K562 (cell line): ENCODE results near the gene ZCCHC8. TPM values are rescaled to one million over a fixed set of nuclear protein-coding genes. Genes with fewer than 3 reads are reported as not detected.
"Not testable (repeated sequence)": the region's sequence is repeated elsewhere in the genome, so short reads cannot be mapped to it uniquely, and the experiment has no call there.

Source experiments
- ATAC-seq: fragments of 200-7000 bp; cut with Tn5 transposase; 3 replicates; pipeline ENCODE4 v1.9.1; 2020; ENCODE audit warnings: moderate library complexity
- BruUV-seq: library from RNA; stranded (reverse); fragments of 400-500 nt; replicated peaks from 2 replicates; lab custom pipeline; 2021; lab: Mats Ljungman, UMichigan
- CTCF ChIA-PET: fragments of 300-600 bp; formaldehyde crosslinking; extraction: SDS; loops from one replicate; lab custom pipeline; 2021; ENCODE audit warnings: low intra/inter-chr PET ratio; lab: Yijun Ruan, JAX
- POLR2A ChIA-PET: fragments of 300-600, 350-650 bp; sonication (Branson Sonifier 250); formaldehyde crosslinking; extraction: SDS; loops from one replicate; lab custom pipeline; 2021; ENCODE audit warnings: antibody characterized with exemption, inconsistent platforms; lab: Yijun Ruan, JAX
- DNase-seq, 4 experiments: peaks; one replicate each; pipeline versions ENCODE4 v3.0.0 to v3.0.0-alpha.2; 2011 to 2018; ENCODE audit warnings: low spot score in 3 of 4, mixed read lengths in 3 of 4; ENCODE audit errors: extremely low read depth in 1 of 4
- FAIRE-seq: peaks from 2 replicates; lab custom pipeline; 2011; peaks lifted over from hg19 to GRCh38; lab: Jason Lieb, UNC
- H2AFZ ChIP-seq: 2 replicates; pipeline ENCODE4 v1.6.0; 2011; ENCODE audit warnings: low read depth, low read length, control low read depth, inconsistent platforms
- H3K27ac ChIP-seq: fragments of 200-600 bp; 3 replicates; pipeline ENCODE4 v1.8.0; 2011; ENCODE audit warnings: low read depth, mild to moderate bottlenecking, control low read depth, inconsistent platforms, low read length, moderate library complexity, mixed read lengths; ENCODE audit errors: extremely low read depth
- H3K27me3 ChIP-seq, 2 experiments: fragments of 300-600 bp in 1 of 2; 2 replicates in 1 of 2; 3 replicates in 1 of 2; pipeline versions ENCODE4 v1.6.0 to v1.8.0; 2011; ENCODE audit warnings: inconsistent platforms in 2 of 2, low read length in 2 of 2, mild to moderate bottlenecking in 1 of 2, mixed read lengths in 1 of 2, moderate library complexity in 1 of 2; ENCODE audit not compliant: control insufficient read depth in 2 of 2, insufficient read depth in 2 of 2
- H3K36me3 ChIP-seq: fragments of 300-600 bp; 3 replicates; pipeline ENCODE4 v1.8.0; 2011; ENCODE audit warnings: mild to moderate bottlenecking, low read length, inconsistent platforms; ENCODE audit not compliant: control insufficient read depth, insufficient read depth
- H3K4me1 ChIP-seq, 2 experiments: fragments of 200-600 bp in 1 of 2; replicated peaks in 1 of 2; 2 replicates in 1 of 2; 3 replicates in 1 of 2; pipeline versions ENCODE4 v1.5.1 to v1.8.0; 2011; ENCODE audit warnings: inconsistent platforms in 2 of 2, low read length in 2 of 2, mild to moderate bottlenecking in 1 of 2, mixed read lengths in 1 of 2, moderate library complexity in 1 of 2; ENCODE audit not compliant: control insufficient read depth in 2 of 2, insufficient read depth in 2 of 2
- H3K4me2 ChIP-seq: 2 replicates; pipeline ENCODE4 v1.6.1; 2011; ENCODE audit warnings: low read length, control low read depth, inconsistent platforms, mixed read lengths; ENCODE audit not compliant: insufficient read depth
- H3K4me3 ChIP-seq: fragments of 200-600 bp; sonication (generic), shearing (Covaris generic); 2 replicates; pipeline ENCODE4 v1.5.1; 2016; ENCODE audit warnings: control low read depth, inconsistent platforms
- H3K79me2 ChIP-seq: fragments of 200-600 bp; 3 replicates; pipeline ENCODE4 v1.8.0; 2011; ENCODE audit warnings: low read length, inconsistent platforms; ENCODE audit not compliant: control insufficient read depth, insufficient read depth
- H3K9ac ChIP-seq, 2 experiments: 2 replicates each; pipeline versions ENCODE4 v1.6.0 to v1.6.1; 2011; ENCODE audit warnings: low read depth in 2 of 2, low read length in 2 of 2, control low read depth in 1 of 2, inconsistent platforms in 1 of 2, mild to moderate bottlenecking in 1 of 2, mixed read lengths in 1 of 2; ENCODE audit not compliant: insufficient read depth in 1 of 2
- H3K9me1 ChIP-seq: one replicate; pipeline ENCODE4 v1.6.0; 2011; ENCODE audit warnings: inconsistent platforms, mild to moderate bottlenecking, low read length, moderate library complexity; ENCODE audit not compliant: control insufficient read depth, insufficient read depth
- H3K9me3 ChIP-seq: replicated peaks from 2 replicates; pipeline ENCODE4 v1.5.1; 2011; ENCODE audit warnings: low read depth, low read length, inconsistent platforms; ENCODE audit not compliant: control insufficient read depth, insufficient read depth
- H4K20me1 ChIP-seq: replicated peaks from 2 replicates; pipeline ENCODE4 v1.6.1; 2011; ENCODE audit warnings: low read length, inconsistent platforms, mixed read lengths; ENCODE audit not compliant: control insufficient read depth, insufficient read depth
- BCOR ChIP-seq: fragments of 450-650 bp; IDR thresholded peaks from 2 replicates; pipeline ENCODE4 v1.6.1; 2016
- PYGO2 ChIP-seq: fragments of 450-650 bp; IDR thresholded peaks from 2 replicates; pipeline ENCODE4 v1.6.1; 2016; ENCODE audit warnings: mild to moderate bottlenecking, missing genetic modification characterization, moderate library complexity, missing compliant biosample characterization
- STAT5B ChIP-seq: fragments of 250-450 bp; sonication (Bioruptor Pico); IDR thresholded peaks from 2 replicates; pipeline ENCODE4 v1.8.0; 2021; ENCODE audit warnings: mild to moderate bottlenecking, inconsistent platforms
- XRCC5 ChIP-seq: fragments of 200-400 bp; formaldehyde crosslinking; IDR thresholded peaks from 2 replicates; pipeline ENCODE4 v1.6.1; 2017; ENCODE audit warnings: low read depth, mild to moderate bottlenecking, low read length
- ZFX ChIP-seq: sonication (generic); formaldehyde crosslinking; IDR thresholded peaks from 2 replicates; pipeline ENCODE4 v1.8.0; 2022; ENCODE audit warnings: mild to moderate bottlenecking, missing genetic modification reagents, moderate library complexity
- ZNF121 ChIP-seq: sonication (generic); formaldehyde crosslinking; conservative IDR thresholded peaks from 2 replicates; pipeline ENCODE4 v1.8.0; 2022; ENCODE audit warnings: missing genetic modification reagents
- WGBS: fragments of 100-300 bp; shearing (Covaris generic); methylation state at CpG from one replicate; pipeline ENCODE4 v1.1.6; 2016; ENCODE audit warnings: low coverage, mixed read lengths; ENCODE audit not compliant: insufficient coverage; ENCODE audit errors: missing lambda C conversion rate; 5-methylcytosine and 5-hydroxymethylcytosine counted together
- in situ Hi-C: fragments of 300-500 bp; cut with MboI; formaldehyde crosslinking; loops from 4 replicates; pipeline ENCODE4 v1.15.0; 2018; ENCODE audit warnings: inconsistent platforms, mixed read lengths
- intact Hi-C: fragments of 100-400 bp; cut with micrococcal nuclease; formaldehyde crosslinking; loops from 2 replicates; pipeline ENCODE4 v1.14.2; 2022
- polyA plus RNA-seq, 8 experiments: library from polyadenylated mRNA; depleted of rRNA in 4 of 8; stranded (reverse) in 5 of 8; unstranded in 3 of 8; fragments of >200 nt; fragmentation: Nextera tagmentation in 2 of 8; fragmentation: Illumina TruSeq in 1 of 8; extraction: Ambion mirVana in 2 of 8; extraction: Trizol in 1 of 8; gene quantifications; 2 replicates each; pipeline versions ENCODE4 v1.2.1 to v1.2.3, GENCODE V29; 2011 to 2014; ENCODE audit warnings: inconsistent platforms in 1 of 8, missing spikeins in 1 of 8
- total RNA-seq, 7 experiments: library from RNA; depleted of rRNA in 6 of 7; stranded (reverse); fragments of >200 nt in 6 of 7; fragmentation: Illumina TruSeq in 2 of 7; extraction: Trizol in 2 of 7; gene quantifications; 2 replicates each; pipeline versions ENCODE4 v1.2.1 to v1.2.3, GENCODE V29; 2011 to 2021; ENCODE audit warnings: low replicate concordance in 1 of 7
- TF ChIP-seq, protein P1 (sequence below): fragments of 450-650 bp; conservative IDR thresholded peaks from 2 replicates; pipeline ENCODE4 v1.6.1; 2016; ENCODE audit warnings: missing genetic modification characterization, low read depth, mild to moderate bottlenecking, missing compliant biosample characterization, moderate library complexity
- TF ChIP-seq, protein P2 (sequence below): fragments of 450-650 bp; formaldehyde crosslinking; IDR thresholded peaks from 2 replicates; pipeline ENCODE4 v1.4.0; 2020; ENCODE audit warnings: mild to moderate bottlenecking, moderate library complexity

Gene ZCCHC8
- total and polyA plus RNA-seq, 9 of the 15 experiments (the other 6 are each of a cell fraction or from before 2014, with no cell fraction given), result 14.8 to 50.9 (median 34.1) TPM

DNA sequence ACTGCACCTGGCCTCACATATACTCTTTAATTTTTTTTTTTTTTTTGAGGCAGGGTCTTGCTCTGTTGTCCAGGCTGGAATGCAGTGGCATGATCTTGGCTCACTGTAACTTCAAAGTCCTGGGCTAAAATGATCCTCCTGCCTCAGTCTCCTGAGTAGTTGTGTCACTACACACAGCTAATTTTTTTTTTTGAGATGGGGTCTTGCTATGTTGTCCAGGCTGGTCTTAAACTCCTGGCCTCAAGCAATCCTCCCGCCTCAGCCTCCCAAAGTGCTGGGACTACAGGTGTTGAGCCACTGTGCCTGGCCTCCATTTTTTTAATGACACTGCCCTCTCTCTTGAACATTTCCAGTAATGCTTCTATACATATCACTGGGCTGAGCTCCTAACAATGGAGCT, 16.3 kb downstream of the ZCCHC8 start:
- H4K20me1 ChIP-seq, H3K4me2 ChIP-seq, FAIRE-seq, H3K4me1 ChIP-seq, CTCF ChIA-PET, BruUV-seq, H3K4me3 ChIP-seq, in situ Hi-C loops, H3K27ac ChIP-seq, H3K27me3 ChIP-seq, H3K9me1 ChIP-seq, intact Hi-C loops, DNase-seq, H3K9ac ChIP-seq: not testable (repeated sequence)
- POLR2A ChIA-PET, result interaction anchor here (0.6 to 7.3 kb wide), 8 partner anchors 11 to 164 kb away, joined by 3 to 125 read pairs (median 4); partner anchors contain the start of gene ZCCHC8
- TF ChIP-seq BCOR (0 out of 2 replicates have a peak, but pooled peaks have one; percentile 9), ZNF121 (CRISPR knock-in tag) (peak; percentile 97)
- TF ChIP-seq, all 486 proteins: peak for 2; not testable (repeated sequence) for 484
- H3K36me3 ChIP-seq, result peaks cover 91% of the 10 kb centered on the region
- H3K9me3 ChIP-seq, ATAC-seq, H2AFZ ChIP-seq, H3K79me2 ChIP-seq: not testable (repeated sequence)
- WGBS, result 91% methylated on average over 1 of the region's 1 CpG

DNA sequence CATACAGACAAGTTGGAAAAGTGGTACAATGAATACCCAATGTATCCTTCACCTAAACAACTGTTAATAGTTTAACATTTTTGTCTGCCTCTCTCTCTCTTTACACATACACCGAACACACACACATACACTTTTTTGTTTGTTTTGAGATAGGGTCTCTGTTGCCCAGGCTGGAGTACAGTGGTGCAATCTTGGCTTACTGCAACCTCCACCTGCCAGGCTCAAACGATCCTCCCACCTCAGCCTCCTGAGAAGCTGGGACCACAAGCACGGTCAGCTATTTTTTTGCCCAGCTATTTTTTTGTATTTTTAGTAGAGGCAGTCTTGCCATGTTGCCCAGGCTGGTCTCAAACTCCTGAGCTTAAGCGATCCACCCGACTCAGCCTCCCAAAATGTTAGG, 16.8 kb downstream of the ZCCHC8 start:
- no peak overlapping the region for H3K27ac ChIP-seq
- no peak overlapping the region; a peak in 1 of 4 replicates for H3K9ac ChIP-seq
- H4K20me1 ChIP-seq, result no peaks in the 10 kb centered on the region
- peaks cover 0 to 3% of the 10 kb centered on the region in 2 experiments; a peak in 2 of 5 replicates for H3K4me1 ChIP-seq
- POLR2A ChIA-PET, result interaction anchor here (0.6 to 7.3 kb wide), 7 partner anchors 11 to 164 kb away, joined by 3 to 125 read pairs (median 6); partner anchors contain the start of gene ZCCHC8
- ATAC-seq (no peak), FAIRE-seq (no peak), DNase-seq (no peak)
- TF ChIP-seq, protein P1, sequence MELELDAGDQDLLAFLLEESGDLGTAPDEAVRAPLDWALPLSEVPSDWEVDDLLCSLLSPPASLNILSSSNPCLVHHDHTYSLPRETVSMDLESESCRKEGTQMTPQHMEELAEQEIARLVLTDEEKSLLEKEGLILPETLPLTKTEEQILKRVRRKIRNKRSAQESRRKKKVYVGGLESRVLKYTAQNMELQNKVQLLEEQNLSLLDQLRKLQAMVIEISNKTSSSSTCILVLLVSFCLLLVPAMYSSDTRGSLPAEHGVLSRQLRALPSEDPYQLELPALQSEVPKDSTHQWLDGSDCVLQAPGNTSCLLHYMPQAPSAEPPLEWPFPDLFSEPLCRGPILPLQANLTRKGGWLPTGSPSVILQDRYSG (tag), result no peak
- no peak for TF ChIP-seq ZFX (CRISPR knock-in tag)
- TF ChIP-seq XRCC5, result no peak
- TF ChIP-seq, protein P2, sequence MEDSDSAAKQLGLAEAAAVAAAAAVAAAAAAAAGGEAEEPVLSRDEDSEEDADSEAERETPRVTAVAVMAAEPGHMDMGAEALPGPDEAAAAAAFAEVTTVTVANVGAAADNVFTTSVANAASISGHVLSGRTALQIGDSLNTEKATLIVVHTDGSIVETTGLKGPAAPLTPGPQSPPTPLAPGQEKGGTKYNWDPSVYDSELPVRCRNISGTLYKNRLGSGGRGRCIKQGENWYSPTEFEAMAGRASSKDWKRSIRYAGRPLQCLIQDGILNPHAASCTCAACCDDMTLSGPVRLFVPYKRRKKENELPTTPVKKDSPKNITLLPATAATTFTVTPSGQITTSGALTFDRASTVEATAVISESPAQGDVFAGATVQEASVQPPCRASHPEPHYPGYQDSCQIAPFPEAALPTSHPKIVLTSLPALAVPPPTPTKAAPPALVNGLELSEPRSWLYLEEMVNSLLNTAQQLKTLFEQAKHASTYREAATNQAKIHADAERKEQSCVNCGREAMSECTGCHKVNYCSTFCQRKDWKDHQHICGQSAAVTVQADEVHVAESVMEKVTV (CRISPR knock-in tag), result no peak
- TF ChIP-seq PYGO2 (tag), result no peak
- no peak for TF ChIP-seq STAT5B (CRISPR knock-in tag)
- in situ Hi-C loops (no loop called here), intact Hi-C loops (no loop called here)
- WGBS, result 86% methylated on average over 5 of the region's 5 CpGs
- H3K4me2 ChIP-seq, result no peak overlapping the region
- H3K9me1 ChIP-seq, result no peaks in the 10 kb centered on the region
- CTCF ChIA-PET, result interaction anchor here (0.5 kb wide), 1 partner anchor 424 kb away, joined by 3 read pairs; no protein-coding TSS in a partner anchor
- H3K9me3 ChIP-seq, result no peaks in the 10 kb centered on the region
- peaks cover 91% of the 10 kb centered on the region for H3K36me3 ChIP-seq
- no peaks in the 10 kb centered on the region for H3K27me3 ChIP-seq
- H3K4me3 ChIP-seq, result no peak overlapping the region
- no peak overlapping the region for H2AFZ ChIP-seq
- BruUV-seq, result no TSS peak
- peaks cover 3% of the 10 kb centered on the region; the same call in 1 of the 3 replicates for H3K79me2 ChIP-seq
